GM19328 (cell line): ENCODE measurements around the gene PUM1.
"Not testable (repeated sequence)": the region's sequence is repeated elsewhere in the genome, so short reads cannot be mapped to it uniquely, and the experiment has no call there.

ENCODE experiments used
- ATAC-seq: cut with Tn5 transposase; IDR thresholded peaks from one replicate; pipeline ENCODE4 v1.9.1; 2021; ENCODE audit warnings: mild to moderate bottlenecking, moderate library complexity; ENCODE audit not compliant: unreplicated experiment

Gene PUM1

DNA sequence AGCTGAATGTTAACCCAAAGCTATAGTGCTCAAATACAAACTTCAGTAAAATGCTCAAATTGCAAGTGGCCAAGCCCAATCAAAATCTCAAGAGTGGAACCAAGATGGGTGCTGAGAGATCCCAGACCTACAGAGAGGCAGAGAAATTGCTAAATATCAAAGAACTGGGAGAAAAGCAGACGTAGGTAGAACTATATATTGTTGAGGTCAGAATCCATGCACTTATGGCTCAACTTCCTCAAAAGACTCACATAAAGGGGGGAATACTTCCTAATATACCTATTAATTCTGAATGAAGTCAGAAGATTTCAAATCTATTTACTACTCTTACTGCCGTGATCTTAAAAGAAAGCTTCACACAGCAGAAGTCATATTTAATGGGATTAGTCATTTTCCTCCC, 65.2 kb downstream of the PUM1 start:
- no peak for ATAC-seq

GRCh38 chr1:30998887-30999286, 66.6 kb downstream of the PUM1 start:
- ATAC-seq: no peak

GRCh38 chr1:30998171-30998570, 67.3 kb downstream of the PUM1 start:
- no peak for ATAC-seq

GRCh38 chr1:30997463-30998057, 68.0 kb downstream of the PUM1 start:
- ATAC-seq: no peak

- ATAC-seq: no peak
Measured at GRCh38 chr1:30995990-30996612, 69.4 kb downstream of the PUM1 start.

GRCh38 chr1:30991862-30992606, 73.5 kb downstream of the PUM1 start:
- ATAC-seq: no peak

DNA sequence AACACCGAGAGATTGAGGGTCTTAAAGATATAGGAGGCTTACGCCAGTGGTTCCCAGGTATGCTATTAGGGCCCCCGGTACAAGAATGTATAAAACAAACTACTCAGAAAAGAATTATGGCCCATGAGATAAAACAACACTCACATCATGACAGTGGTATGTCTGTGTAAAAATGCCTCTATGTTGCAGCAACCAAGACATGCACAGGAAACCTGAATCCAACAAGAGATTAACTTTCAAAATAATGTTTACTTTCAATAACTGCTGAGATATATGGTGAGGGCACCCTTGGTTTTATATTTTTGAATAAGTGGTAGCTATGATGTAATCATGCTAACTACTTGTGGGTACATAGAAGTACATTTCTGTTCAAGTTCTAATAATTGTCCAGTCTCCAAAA, 74.9 kb downstream of the PUM1 start:
- no peak for ATAC-seq

- no peak for ATAC-seq
Measured at GRCh38 chr1:30988045-30988444, 77.5 kb downstream of the PUM1 start.

DNA sequence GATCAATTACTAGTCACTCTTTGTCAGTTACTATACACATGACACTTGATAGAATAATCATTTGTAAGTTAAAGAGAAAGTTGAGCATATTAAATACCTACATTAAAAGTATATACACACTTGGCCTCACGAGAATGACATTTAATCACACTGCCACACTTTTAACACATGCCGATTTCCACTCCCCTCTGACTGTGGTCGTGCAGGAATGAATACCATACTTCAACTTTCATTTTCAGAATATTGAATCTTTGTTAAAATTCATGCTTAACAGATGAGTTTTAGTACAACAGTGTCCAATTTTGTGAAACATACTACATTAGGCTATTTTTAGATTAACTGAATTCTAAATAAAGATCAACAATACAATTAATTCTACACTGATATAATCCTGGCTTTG, 78.8 kb downstream of the PUM1 start:
- ATAC-seq: no peak

DNA sequence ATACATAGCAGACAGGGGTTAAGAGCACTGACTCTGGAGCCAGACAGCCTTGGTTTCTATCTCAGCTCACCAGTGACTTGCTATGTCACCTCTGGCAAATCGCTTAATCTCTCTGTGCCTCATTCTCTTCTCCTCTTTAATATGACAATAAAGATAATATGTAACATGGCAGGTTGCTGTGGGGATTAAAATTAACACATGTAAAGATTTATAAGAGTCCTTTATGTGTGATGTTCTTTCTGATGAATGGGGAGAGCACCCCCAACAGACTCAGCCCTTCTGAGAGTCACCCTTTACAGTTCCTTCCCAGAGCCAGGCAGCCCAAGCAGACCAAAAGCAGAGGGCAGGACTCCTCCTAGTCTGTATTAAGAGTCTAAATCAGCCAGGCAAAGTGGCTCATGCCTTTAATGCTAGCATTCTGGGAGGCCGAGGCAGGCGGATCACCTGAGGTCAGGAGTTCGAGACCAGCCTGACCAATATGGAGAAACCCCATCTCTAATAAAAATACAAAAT, 80.5 kb downstream of the PUM1 start:
- ATAC-seq: no peak

DNA sequence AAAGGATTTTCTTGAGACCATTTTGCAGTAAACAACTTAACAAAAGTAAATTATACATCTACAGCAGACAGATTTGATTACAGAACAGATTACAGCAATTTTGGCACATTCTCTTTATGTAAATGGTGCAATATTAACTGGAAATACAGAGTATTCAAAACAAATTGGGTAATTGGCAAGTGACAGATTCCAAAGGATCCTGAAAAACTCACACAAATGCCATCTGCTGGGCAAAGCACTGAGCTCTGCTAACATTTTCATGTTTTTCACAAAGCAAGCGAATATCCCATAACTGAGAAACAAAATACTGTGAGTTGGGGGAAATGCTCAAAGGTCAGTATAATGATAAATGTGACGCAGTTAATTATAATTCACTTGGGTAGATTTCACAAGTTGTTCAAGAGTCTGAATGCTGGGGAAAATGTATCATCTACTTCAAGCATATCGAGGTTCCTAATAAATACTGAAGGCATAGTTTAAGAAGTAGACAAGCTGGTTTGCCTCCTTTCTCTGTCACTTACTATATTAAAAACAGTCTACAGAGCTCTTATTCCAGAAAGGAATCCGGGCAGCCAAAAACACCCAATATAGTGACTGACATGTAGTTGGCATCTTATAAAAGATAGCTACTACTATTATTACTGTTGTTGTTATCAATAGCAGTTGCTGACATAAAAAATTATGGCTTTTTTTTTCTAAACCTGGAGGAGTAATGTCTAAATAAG, 81.2 kb downstream of the PUM1 start:
- ATAC-seq: no peak

- no peak for ATAC-seq
Measured at GRCh38 chr1:30982937-30983336, 82.6 kb downstream of the PUM1 start.

DNA sequence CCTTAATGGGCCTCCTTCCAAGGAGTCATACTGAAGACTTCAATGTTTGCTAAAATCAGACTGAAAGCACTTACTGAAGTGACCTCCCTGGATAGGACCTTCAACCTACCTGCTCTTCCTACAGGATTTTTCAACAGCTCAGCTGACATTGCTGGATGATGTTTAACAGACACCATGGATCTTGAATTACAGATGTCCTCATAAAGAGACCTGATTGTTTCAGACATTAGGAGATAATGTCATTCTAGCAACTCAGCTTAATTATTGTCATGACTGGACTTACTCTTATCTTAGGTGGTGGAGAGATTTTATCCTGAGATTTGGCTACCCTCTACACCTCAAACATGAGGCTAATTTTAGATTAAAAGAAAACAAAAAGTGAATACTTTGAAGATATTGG, 83.1 kb downstream of the PUM1 start:
- no peak for ATAC-seq

DNA sequence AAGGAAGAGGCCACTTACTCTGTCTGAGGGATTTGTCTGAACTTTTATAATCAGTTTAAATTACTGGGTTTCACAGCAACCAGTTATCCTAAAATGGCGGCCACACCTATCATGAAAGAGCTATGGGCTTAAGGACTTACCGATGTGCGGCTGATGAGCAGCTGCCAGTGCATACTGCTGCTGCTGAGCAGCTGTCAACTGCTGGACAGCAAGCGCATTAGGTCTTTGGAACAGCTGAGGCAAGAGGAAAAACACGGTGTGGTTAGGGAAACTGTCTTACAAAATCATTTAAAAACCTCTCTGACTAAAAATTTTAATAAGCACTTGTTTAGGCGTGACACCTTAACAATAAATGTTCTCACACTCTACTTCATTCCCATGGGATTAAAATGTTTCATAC, 84.3 kb downstream of the PUM1 start:
- no peak for ATAC-seq

- no peak for ATAC-seq
Measured at GRCh38 chr1:30977511-30977910, 88.0 kb downstream of the PUM1 start.

DNA sequence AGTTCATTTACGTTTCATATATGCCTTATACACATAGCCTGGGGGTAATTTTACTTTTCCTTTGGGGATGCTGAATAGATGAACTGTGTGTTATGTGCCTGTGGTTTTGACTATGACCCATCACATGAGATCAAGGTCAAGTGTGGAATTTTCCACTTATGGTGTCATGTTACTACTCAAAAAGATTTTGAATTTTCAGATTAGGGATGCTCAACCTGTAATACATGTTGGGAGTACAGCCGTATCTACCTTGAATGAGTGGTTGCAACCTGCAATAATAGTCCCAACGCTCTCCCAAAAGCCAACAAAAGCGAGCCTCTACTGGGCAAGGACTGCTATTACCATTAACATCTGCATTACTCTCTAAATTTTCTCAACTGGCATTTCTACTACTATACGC, 88.4 kb downstream of the PUM1 start:
- no peak for ATAC-seq

- ATAC-seq: no peak
Measured at GRCh38 chr1:30976143-30976542, 89.4 kb downstream of the PUM1 start.

DNA sequence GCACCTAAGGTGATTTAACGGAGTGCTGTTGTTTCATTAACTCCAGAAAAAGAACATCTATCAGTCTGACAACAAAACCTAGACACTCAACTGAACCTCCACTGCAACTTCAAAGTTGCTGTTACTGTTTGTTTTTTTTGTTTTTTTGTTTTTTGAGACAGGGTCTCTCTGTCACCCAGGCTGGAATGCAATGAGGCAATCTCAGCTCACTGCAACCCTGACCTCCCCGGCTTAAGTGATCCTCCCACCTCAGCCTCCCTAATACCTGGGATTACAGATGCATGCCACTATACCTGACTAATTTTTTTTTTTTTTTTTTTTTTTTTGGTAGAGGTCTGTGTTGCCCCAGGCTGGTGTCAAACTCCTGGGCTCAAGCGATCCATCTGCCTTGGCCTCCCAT, 90.3 kb downstream of the PUM1 start:
- no peak for ATAC-seq

- ATAC-seq: no peak
Measured at GRCh38 chr1:30974536-30974935, 91.0 kb downstream of the PUM1 start.

DNA sequence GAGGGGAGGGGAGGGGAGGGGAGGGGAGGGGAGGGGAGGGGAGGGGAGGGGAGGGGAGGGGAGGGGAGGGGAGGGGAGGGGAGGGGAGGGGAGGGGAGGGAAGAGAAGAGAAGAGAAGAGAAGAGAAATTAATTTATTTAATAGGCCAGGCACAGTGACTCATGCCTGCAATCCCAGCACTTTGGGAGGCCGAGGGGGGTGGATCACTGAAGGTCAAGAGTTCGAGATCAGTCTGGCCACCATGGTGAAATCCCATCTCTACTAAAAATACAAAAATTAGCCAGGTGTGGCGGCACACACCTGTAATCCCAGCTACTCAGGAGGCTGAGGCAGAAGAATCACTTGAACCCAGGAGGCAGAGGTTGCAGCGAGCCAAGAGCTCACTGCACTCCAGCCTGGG, 93.2 kb downstream of the PUM1 start:
- not testable (repeated sequence) for ATAC-seq

DNA sequence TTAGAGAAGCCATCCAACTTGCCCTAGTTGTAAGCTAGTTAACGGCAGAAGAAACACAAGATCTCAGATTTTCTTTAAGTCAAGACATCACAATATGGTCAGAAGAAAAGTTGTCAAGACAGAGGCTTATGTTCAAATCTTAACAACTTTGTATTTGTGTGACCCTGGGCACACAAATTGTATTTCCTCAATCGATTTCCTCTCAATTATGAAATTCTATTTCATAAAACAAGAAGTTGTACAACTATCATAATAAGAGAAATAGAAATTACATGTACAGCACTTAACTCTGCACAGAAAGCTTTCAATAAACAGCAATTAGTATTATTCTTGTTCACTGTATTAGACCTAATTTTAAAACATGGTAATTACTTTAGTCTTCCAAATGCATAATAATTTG, 94.0 kb downstream of the PUM1 start:
- no peak for ATAC-seq

DNA sequence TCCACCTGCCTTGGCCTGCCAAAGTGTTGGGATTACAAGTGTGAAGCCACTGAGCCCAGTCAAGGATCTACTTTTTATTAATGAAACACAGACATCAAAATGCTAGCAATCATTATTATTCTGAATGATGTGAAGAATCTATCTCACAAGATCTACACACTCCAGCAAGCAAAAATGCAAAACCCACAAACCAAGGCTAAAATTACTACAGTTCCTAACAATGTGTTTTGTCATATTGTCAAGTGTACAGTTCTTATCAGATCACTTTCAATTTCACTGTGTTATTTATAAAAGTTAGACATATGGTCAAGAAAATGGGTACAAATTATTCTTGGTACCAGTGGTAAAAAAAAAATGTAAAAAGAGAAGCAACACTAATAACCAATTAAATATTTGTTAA, 95.6 kb downstream of the PUM1 start:
- ATAC-seq: no peak
